ENCODE results near the gene RPL13.

Gene RPL13

DNA sequence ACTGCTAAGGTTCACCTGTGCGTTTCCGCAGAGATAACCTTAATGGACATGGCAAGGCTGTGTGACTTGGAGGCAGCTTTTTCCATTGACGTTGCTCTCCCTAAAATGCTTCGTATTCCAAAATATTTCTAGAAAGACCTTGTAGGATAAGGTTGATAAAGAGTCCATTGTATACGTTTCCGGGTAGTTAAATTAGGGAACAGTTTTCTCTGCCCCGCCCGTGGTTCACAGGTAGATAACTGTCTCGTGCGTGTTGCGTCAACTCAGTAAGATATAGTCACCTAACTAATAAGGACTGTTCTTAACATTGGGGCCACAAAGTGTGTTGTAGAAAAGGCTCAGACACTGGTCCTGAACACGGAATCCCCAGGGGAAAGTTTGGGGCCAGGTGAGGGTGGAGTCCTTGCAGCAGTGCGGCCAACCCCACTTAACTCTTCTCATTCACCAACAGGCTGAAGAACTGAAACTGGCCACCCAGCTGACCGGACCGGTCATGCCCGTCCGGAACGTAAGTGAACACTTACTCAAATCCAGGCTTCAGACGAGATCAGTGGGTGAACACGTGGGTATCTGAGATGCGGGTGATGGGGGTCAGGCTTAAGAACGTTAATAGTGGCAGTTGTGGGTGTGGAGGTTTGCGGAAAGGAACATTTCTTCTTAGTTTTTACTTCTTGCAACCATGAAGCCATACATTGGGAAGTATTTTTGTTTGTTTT is 1.6 kb downstream of the RPL13 start:
- TF ChIP-seq, protein P1, sequence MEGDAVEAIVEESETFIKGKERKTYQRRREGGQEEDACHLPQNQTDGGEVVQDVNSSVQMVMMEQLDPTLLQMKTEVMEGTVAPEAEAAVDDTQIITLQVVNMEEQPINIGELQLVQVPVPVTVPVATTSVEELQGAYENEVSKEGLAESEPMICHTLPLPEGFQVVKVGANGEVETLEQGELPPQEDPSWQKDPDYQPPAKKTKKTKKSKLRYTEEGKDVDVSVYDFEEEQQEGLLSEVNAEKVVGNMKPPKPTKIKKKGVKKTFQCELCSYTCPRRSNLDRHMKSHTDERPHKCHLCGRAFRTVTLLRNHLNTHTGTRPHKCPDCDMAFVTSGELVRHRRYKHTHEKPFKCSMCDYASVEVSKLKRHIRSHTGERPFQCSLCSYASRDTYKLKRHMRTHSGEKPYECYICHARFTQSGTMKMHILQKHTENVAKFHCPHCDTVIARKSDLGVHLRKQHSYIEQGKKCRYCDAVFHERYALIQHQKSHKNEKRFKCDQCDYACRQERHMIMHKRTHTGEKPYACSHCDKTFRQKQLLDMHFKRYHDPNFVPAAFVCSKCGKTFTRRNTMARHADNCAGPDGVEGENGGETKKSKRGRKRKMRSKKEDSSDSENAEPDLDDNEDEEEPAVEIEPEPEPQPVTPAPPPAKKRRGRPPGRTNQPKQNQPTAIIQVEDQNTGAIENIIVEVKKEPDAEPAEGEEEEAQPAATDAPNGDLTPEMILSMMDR (IDR thresholded peaks at IDR 0.05; ENCODE audit: low read depth, low read length, missing control alignments) = no peak
- H3K4me3 ChIP-seq (replicated peaks; ENCODE audit: low read depth, low read length) = peak overlapping the region; percentile 98

DNA sequence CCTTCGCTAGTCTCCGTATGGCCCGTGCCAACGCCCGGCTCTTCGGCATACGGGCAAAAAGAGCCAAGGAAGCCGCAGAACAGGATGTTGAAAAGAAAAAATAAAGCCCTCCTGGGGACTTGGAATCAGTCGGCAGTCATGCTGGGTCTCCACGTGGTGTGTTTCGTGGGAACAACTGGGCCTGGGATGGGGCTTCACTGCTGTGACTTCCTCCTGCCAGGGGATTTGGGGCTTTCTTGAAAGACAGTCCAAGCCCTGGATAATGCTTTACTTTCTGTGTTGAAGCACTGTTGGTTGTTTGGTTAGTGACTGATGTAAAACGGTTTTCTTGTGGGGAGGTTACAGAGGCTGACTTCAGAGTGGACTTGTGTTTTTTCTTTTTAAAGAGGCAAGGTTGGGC is 2.5 kb downstream of the RPL13 start:
- TF ChIP-seq, protein P1 (IDR thresholded peaks at IDR 0.05; ENCODE audit: low read depth, low read length, missing control alignments) = no peak
- no peak for DNase-seq (ENCODE audit: extremely low read depth, low read depth)
- H3K4me3 ChIP-seq (replicated peaks; ENCODE audit: low read depth, low read length) = peak overlapping the region; percentile 98

More for the DNA sequence above, 1.6 kb downstream of the RPL13 start:
- DNase-seq (ENCODE audit: extremely low read depth, low read depth) = no peak

DNA sequence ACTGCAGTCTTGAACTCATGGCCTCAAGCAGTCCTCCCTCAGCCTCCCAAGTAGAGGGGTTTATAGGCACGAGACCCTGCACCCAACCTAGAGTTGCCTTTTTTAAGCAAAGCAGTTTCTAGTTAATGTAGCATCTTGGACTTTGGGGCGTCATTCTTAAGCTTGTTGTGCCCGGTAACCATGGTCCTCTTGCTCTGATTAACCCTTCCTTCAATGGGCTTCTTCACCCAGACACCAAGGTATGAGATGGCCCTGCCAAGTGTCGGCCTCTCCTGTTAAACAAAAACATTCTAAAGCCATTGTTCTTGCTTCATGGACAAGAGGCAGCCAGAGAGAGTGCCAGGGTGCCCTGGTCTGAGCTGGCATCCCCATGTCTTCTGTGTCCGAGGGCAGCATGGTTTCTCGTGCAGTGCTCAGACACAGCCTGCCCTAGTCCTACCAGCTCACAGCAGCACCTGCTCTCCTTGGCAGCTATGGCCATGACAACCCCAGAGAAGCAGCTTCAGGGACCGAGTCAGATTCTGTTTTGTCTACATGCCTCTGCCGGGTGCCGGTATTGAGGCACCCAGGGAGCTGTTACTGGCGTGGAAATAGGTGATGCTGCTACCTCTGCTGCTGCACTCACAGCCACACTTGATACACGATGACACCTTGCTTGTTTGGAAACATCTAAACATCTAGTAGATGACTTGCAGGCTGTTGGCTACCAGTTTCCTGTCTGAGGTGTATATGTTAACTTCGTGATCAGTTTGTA is 3.3 kb downstream of the RPL13 start:
- TF ChIP-seq, protein P1 (IDR thresholded peaks at IDR 0.05; ENCODE audit: low read depth, low read length, missing control alignments) = no peak
- no peak for DNase-seq (ENCODE audit: extremely low read depth, low read depth)
- peak overlapping the region; percentile 98 for H3K4me3 ChIP-seq (replicated peaks; ENCODE audit: low read depth, low read length)

DNA sequence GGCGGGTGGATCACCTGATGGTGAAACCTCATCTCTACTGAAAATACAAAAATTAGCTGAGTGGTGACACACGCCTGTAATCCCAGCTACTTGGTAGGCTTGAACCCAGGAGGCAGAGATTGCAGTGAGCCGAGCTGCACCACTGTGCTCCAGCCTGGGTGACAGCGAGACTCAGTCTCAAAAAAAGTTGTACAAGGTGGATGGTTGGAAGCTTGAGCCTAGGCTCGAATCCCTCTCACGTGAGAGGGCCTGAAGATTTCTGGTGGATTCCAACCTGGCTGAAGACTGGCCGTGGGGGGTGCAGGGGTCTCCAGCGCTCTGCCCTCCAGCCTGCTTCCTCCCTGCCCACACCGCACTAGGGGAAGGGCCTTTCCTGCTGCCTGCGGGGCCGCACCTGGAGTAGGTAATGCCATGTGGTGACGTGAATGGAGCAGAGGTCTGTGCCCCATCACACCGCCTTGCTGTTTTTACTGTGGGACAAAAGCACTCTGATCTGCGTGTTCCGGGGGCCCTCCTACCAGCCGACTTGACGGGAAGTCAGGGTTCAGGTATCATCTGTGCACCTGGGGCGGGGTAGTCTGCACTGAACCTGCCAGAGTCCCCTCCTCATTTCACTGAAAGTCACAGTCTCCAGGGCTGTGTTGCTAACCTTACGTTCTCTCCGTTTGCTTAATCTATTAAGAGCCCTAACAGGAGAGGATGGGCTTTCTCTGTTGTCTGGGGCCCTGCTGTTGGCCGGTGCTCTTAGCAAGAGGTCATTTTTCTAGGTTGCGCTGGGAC is 4.2 kb downstream of the RPL13 start:
- H3K4me3 ChIP-seq (replicated peaks; ENCODE audit: low read depth, low read length) = peak overlapping the region; percentile 98
- DNase-seq (ENCODE audit: extremely low read depth, low read depth) = no peak
- TF ChIP-seq, protein P1 (IDR thresholded peaks at IDR 0.05; ENCODE audit: low read depth, low read length, missing control alignments) = no peak

DNA sequence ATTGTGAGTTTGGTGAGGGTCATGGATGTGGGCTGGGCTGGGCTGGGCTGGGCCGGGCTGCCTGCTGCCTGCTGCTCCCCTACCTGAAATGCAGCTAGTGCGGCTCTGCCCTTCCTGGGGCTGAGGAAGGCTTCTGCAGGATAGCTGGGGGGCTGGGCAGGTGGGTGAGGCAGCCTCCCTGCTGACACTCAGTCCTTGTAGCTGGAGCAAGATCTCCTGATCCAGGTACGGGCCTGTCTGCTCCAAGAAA is 4.7 kb downstream of the RPL13 start:
- H3K4me3 ChIP-seq (replicated peaks; ENCODE audit: low read depth, low read length) = no peak overlapping the region
- TF ChIP-seq, protein P1 (IDR thresholded peaks at IDR 0.05; ENCODE audit: low read depth, low read length, missing control alignments) = no peak
- DNase-seq (ENCODE audit: extremely low read depth, low read depth) = no peak

DNA sequence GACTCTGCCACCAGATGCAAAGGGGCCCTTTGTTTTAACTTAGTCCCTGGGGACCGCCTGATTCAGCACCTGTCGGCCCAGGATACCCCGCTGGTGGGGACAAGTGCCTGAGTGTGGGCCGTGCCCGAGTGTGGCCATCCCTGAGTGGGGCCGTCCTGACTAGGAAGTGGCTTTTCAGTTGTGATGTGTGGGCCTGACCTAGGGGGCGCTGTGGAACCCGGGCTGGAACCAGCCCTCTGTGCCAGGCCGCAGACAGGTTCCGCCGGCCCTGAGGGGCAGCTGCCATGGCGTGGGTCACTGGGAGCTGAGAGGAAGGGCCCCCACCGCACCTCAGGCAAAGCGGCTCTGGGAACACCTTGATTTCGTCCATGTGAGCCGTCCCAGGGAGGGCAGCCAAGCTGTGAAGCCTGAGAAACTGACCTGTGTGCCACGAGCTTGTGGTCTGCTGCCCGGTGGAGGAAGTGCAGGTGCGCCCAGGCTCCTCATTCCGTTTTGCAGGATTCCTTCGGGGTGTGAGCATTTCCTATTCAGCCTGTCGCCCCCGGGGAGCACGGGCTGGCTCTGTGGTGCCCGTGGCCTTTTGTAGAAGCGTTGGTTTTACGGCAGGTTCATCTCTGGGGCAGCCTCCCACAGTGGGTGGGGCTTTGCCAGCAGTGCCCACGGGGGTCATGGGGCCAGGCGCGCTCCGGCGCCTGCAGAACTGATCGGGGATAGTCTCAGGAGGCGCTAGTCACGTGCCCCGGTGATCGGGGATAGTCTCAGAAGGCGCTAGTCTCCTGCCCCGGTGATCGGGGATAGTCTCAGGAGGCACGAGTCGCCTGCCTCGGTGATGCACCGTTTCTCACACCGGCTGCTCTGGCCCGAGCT is 5.3 kb downstream of the RPL13 start:
- no peak overlapping the region for H3K4me3 ChIP-seq (replicated peaks; ENCODE audit: low read depth, low read length)
- DNase-seq (ENCODE audit: extremely low read depth, low read depth) = no peak
- TF ChIP-seq, protein P1 (IDR thresholded peaks at IDR 0.05; ENCODE audit: low read depth, low read length, missing control alignments) = peak; percentile 71
